Neuronal stem cell (in vitro differentiated cells): ENCODE data around the gene RBM6.
A peak's percentile ranks its signal among the peaks of the same experiment; 100 is the strongest.

ENCODE experiments used
- DNase-seq: peaks from one replicate; pipeline ENCODE4 v3.0.0-alpha.2; 2013; ENCODE audit warnings: low spot score
- H2AFZ ChIP-seq: one replicate; pipeline ENCODE4 v1.6.1; 2013; ENCODE audit warnings: mild to moderate bottlenecking, low read length, inconsistent platforms
- H2AK5ac ChIP-seq: 2 replicates; pipeline ENCODE4 v1.6.1; 2013; ENCODE audit warnings: low read depth, mild to moderate bottlenecking, inconsistent platforms, low read length, moderate library complexity, mixed read lengths
- H2BK120ac ChIP-seq: 2 replicates; pipeline ENCODE4 v1.6.1; 2013; ENCODE audit warnings: low read depth, mild to moderate bottlenecking, inconsistent platforms, low read length, moderate library complexity, mixed read lengths
- H2BK12ac ChIP-seq: one replicate; pipeline ENCODE4 v1.6.1; 2013; ENCODE audit warnings: low read length, inconsistent platforms
- H2BK15ac ChIP-seq: 2 replicates; pipeline ENCODE4 v1.6.1; 2013; ENCODE audit warnings: mild to moderate bottlenecking, low read length, inconsistent platforms, mixed read lengths
- H2BK5ac ChIP-seq: one replicate; pipeline ENCODE4 v1.6.1; 2013; ENCODE audit warnings: inconsistent platforms, mild to moderate bottlenecking, low read length, moderate library complexity
- H3K14ac ChIP-seq: one replicate; pipeline ENCODE4 v1.6.1; 2013; ENCODE audit warnings: low read length, inconsistent platforms
- H3K18ac ChIP-seq: 2 replicates; pipeline ENCODE4 v1.6.1; 2013; ENCODE audit warnings: low read length, inconsistent platforms
- H3K23ac ChIP-seq: 2 replicates; pipeline ENCODE4 v1.6.1; 2013; ENCODE audit warnings: low read depth, mild to moderate bottlenecking, mixed read lengths, low read length, inconsistent platforms; ENCODE audit not compliant: poor library complexity
- H3K27ac ChIP-seq: replicated peaks from 3 replicates; pipeline ENCODE4 v1.5.1; 2013; ENCODE audit warnings: low read length, inconsistent platforms
- H3K27me3 ChIP-seq, 3 experiments: 2 replicates each; pipeline ENCODE4 v1.6.1; 2013; ENCODE audit warnings: low read length in 3 of 3, mild to moderate bottlenecking in 2 of 3, inconsistent platforms in 1 of 3, low read depth in 1 of 3, mixed read lengths in 1 of 3, moderate library complexity in 1 of 3; ENCODE audit not compliant: control insufficient read depth in 3 of 3, insufficient read depth in 3 of 3
- H3K36me3 ChIP-seq, 2 donors: replicated peaks in 1 of 2; 2 replicates each; pipeline ENCODE4 v1.6.1; 2013; ENCODE audit warnings: low read length in 2 of 2; ENCODE audit not compliant: control insufficient read depth in 2 of 2, insufficient read depth in 2 of 2
- H3K4ac ChIP-seq: 2 replicates; pipeline ENCODE4 v1.6.1; 2013; ENCODE audit warnings: inconsistent platforms, mild to moderate bottlenecking, low read length, moderate library complexity
- H3K4me1 ChIP-seq, 2 donors: 1 replicate in 1 of 2; 2 replicates in 1 of 2; pipeline ENCODE4 v1.6.1; 2013; ENCODE audit warnings: low read length in 2 of 2, low read depth in 1 of 2; ENCODE audit not compliant: control insufficient read depth in 2 of 2, insufficient read depth in 1 of 2
- H3K4me2 ChIP-seq: one replicate; pipeline ENCODE4 v1.6.1; 2013; ENCODE audit warnings: mild to moderate bottlenecking, low read length, inconsistent platforms; ENCODE audit not compliant: insufficient read depth, poor library complexity, severe bottlenecking
- H3K4me3 ChIP-seq, 2 donors: 2 replicates each; pipeline ENCODE4 v1.5.1; 2013; ENCODE audit warnings: low read length in 2 of 2, mild to moderate bottlenecking in 2 of 2, inconsistent platforms in 1 of 2, moderate library complexity in 1 of 2
- H3K79me1 ChIP-seq: one replicate; pipeline ENCODE4 v1.6.1; 2013; ENCODE audit warnings: low read depth, mild to moderate bottlenecking, inconsistent platforms, low read length, moderate library complexity
- H3K9ac ChIP-seq: one replicate; pipeline ENCODE4 v1.6.1; 2013; ENCODE audit warnings: mild to moderate bottlenecking, low read depth, low read length, inconsistent platforms; ENCODE audit not compliant: poor library complexity
- H3K9me3 ChIP-seq, 2 donors: replicated peaks in 1 of 2; 2 replicates each; pipeline versions ENCODE3 to v1.6.1; 2013; ENCODE audit warnings: low read length in 2 of 2, mild to moderate bottlenecking in 2 of 2, inconsistent platforms in 1 of 2, low read depth in 1 of 2, mixed read lengths in 1 of 2, moderate library complexity in 1 of 2; ENCODE audit not compliant: control insufficient read depth in 2 of 2, insufficient read depth in 1 of 2
- H4K8ac ChIP-seq: one replicate; pipeline ENCODE4 v1.6.1; 2013; ENCODE audit warnings: low read depth, mild to moderate bottlenecking, inconsistent platforms, low read length, moderate library complexity
- H4K91ac ChIP-seq: one replicate; pipeline ENCODE4 v1.6.1; 2013; ENCODE audit warnings: low read length, low read depth, mild to moderate bottlenecking, inconsistent platforms; ENCODE audit not compliant: poor library complexity
- WGBS, 2 donors: extraction: QIAGEN DNeasy Blood & Tissue Kit; methylation state at CpG; one replicate each; pipeline ENCODE4 v1.1.7; 2013; ENCODE audit warnings: missing lambda C conversion rate in 2 of 2, mixed read lengths in 1 of 2; ENCODE audit not compliant: insufficient read length in 2 of 2, insufficient replicate concordance in 1 of 2; ENCODE audit errors: extremely low coverage in 2 of 2; 5-methylcytosine and 5-hydroxymethylcytosine counted together

The RBM6 gene

DNA sequence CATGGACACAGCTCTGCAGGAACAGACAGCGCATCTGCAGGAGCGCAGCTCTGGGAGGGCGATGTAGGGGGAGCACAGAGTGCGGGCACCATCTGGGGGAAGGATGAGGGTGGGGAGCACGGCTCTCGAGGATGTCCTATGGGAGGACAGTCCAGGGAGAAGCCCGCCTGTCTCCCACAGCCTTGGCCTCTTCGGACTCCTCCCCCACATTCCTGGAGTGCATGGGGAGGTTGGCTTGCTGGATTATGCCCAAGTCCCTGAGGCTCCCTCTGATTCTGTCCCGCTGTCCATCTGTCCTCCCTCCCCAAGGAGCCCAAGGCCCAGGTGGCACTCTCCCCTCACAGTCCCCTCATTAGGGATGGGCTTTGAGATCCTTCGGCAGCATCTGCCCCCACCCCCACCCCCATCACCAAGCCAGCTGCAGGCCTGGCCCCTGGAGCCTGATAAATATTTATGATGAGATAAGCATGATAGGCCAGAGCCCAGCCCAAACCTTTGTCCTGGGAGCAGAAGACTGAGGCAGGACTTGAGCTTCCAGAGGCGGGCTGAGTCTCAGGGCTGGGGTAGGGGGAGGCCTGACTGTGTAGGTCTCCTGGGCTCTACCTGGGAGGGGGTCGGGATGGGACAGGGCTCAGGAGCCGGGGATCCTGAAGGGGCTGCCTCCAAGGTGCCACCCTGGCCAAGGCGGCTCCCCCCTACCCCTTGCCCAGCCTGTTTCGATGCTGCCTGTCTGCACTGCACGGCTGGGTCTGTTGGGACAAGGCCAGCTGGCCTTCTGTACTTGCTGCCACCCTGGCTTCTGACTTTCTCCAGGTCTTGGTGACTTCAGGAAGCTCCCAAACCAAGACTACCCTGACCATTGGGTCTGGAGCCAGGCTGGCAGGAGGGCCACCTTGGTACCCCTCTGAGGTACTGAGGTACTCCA is 186.6 kb downstream of the RBM6 start:
- no peaks in the 10 kb centered on the region for H3K9me3 ChIP-seq
- no peak overlapping the region for H3K4me2 ChIP-seq
- H3K36me3 ChIP-seq = no peaks in the 10 kb centered on the region
- peak overlapping the region; percentile 97 for H2BK5ac ChIP-seq
- H3K18ac ChIP-seq = peak overlapping the region; percentile 81
- H2AFZ ChIP-seq = peak overlapping the region; percentile 82
- H2BK12ac ChIP-seq = peak overlapping the region; percentile 47
- WGBS, 2 donors = no CpG with 5 or more reads among the region's 16 CpGs
- peak overlapping the region; percentile 14 for H3K14ac ChIP-seq
- H2BK15ac ChIP-seq = peak overlapping the region; percentile 80
- DNase-seq = no peak
- H4K8ac ChIP-seq = no peak overlapping the region
- peaks cover 24 to 32% of the 10 kb centered on the region in 2 donors for H3K4me1 ChIP-seq
- peak overlapping the region; percentile 99 for H2AK5ac ChIP-seq
- peak overlapping the region; percentile 64 for H3K27ac ChIP-seq
- no peak overlapping the region for H3K9ac ChIP-seq
- no peak overlapping the region for H3K4me3 ChIP-seq
- H4K91ac ChIP-seq = peak overlapping the region; percentile 94
- H2BK120ac ChIP-seq = peak overlapping the region; percentile 85
- peak overlapping the region; percentile 87 for H3K4ac ChIP-seq
- peaks cover 0 to 2% (median 0%) of the 10 kb centered on the region in 3 experiments for H3K27me3 ChIP-seq
- no peaks in the 10 kb centered on the region for H3K79me1 ChIP-seq
- no peak overlapping the region for H3K23ac ChIP-seq
